HG02642 (cell line): ENCODE results near the gene NKTR.

ENCODE experiments used
- ATAC-seq: cut with Tn5 transposase; IDR thresholded peaks from one replicate; pipeline ENCODE4 v1.9.1; 2021; ENCODE audit warnings: mild to moderate bottlenecking; ENCODE audit not compliant: unreplicated experiment, poor library complexity

The NKTR gene

DNA sequence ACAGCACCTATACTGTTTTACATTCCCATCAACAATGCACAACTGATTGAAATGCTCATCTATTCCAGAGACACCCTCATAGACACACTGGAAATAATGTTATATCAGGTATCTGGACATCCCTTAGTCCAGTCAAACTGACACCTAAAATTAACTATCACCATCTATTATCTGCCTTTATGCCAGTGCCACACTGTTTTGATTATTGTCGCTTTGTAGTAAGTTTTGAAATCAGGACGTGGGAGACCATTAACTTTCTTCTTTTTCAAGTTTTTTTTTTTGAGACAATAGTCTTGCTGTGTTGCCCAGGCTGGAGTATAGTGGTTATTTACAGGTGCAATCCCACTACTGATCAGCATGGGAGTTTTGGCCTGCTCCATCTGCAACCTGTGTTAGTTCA, 75.4 kb downstream of the NKTR start:
- no peak for ATAC-seq

DNA sequence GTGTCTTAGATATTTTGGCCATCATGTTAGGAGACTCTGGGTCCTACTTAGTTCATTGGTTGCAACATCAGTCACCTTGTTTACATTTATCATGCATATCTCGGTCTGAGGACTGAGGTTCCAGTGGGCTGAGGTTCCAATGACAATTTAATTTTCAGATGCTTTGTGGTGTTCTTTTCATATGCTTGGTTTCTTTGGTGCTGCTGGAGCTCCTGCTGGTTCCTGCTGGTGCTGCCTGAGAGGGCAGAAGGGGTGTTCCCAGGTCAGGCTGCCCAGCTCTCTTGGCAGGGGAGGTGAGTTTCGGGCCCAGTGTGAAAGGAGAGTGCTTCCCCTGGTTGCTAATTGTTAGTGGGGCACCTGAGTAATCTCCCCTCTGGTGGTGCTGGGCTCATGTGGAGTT, 78.0 kb downstream of the NKTR start:
- ATAC-seq, result no peak

DNA sequence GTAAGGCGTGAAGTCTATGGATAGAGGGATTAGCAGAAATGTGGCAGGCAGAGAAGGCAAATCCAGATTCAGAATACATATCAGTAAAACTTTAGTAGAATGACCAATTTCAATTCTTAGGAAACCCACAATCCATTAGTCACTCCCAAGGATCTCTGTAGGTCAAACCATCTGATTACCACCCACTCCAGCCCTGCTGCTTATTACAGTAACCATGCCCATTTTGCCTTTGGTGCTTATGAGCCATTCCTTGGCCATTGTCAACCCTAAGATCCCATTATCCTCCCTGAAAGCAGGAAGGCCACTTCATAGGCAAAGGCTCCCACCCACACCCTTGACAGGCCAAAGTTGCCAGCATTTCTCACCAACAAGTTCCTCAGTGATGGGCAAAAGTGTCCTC, 79.8 kb downstream of the NKTR start:
- ATAC-seq, result no peak

DNA sequence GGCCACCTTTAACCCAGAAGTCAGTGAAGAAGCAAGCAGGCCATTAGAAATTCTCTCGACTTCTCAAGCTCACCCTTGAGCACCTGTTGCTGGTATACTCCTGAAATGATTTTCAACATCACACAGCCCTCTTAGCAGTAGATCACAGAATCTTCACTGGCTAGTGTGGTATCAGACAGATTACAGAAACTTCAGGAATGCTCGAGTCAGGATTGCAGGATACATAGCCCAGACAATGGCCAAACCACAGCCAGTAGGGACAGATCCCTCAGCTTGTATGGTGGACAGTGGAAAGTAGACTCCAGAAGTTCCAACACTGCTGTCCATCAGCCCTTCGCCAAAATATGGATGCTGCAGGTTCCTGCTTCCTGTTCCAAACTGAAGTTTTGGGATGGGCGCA, 80.3 kb downstream of the NKTR start:
- no peak for ATAC-seq

DNA sequence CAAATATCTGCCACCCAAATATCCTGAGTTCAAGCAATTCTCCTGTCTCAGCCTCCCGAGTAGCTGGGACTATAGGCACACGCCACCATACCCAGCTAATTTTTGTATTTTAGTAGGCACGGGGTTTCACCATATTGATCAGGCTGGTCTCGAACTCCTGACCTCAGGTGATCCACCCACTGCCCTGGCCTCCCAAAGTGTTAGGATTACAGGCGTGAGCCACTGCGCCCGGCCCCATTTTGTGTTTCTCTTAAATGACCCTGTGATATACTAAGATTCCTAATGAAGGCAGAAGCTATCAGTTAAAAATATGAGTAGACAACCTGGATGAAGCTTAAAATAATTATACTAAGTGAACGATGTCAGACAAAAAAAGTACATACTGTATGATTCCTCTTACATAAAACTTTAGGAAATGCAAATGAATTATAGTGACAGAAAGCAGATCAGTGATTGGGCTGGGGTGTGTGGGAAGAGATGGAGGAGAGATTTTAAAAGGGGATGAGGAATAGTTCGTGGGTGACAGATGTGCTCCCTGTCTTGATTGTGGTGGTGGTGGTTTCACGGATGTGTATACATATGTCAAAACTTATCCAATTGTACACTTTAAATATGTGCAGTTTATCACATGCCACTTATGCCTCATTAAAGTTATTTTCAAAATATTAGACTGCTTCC, 81.0 kb downstream of the NKTR start:
- no peak for ATAC-seq

DNA sequence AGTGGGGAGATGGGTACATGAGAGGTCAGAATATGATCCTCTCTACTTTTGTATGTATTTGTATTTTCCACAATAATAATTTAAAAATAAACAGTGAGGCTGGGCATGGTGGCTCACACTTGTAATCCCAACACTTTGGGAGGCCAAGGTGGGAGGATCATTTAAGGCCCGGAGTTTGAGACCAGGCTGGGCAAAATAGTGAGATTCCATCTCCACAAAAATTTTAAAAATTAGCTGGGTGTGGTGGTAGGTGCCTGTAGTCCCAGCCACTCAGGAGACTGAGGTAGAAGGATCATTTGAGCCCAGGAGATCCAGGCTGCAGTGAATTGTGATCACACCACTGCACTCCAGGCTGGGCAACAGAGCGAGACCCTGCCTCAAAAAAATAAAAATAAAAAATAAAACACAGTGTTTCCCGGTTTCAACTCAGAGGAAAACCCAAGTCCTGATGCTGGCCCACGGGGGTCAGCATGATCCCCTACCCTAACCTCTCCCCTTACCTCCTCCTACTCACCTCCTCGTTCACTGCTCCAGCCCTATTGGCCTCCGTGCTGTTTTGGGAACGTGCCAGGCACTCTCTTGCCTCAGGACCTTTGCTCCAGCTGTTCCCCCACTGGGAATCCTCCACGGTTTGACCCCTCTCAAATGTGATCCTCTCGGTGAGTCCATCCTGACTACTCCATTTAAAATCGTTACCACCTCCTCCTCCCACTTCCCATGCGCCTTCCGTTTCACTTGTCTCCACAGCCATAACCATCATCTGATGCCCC, 82.0 kb downstream of the NKTR start:
- ATAC-seq, result no peak

DNA sequence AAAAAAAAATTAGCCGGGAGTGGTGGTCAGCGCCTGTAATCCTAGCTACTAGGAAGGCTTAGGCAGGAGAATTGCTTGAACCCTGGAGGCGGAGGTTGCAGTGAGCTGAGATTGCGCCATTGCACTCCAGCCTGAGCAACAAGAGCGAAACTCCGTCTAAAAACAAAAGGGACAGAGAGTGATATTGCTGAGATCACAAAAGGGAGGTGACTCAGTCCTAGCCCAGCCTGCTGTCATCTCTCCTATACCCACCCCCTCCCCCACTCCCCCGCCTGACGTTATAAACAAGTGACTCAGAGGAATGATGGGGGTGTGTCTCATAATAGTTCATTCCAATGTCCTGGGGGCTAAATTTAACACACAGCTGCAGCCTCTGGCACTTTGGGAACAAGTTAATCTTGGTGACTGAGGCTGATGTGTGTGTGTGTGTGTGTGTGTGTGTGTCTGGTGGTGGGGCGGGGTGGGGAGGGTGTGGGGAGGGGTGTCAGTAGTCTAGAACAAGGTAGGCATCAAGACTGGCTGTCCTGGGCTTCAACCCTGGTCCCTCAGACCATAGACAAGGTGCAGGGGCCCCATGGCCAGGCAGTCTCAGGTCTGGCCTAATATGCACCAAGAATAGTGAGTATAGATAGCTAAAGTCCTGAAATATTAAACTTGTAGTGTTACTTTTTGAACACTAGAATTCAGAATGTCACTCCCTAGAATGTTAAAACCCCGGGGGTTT, 83.6 kb downstream of the NKTR start:
- no peak for ATAC-seq

DNA sequence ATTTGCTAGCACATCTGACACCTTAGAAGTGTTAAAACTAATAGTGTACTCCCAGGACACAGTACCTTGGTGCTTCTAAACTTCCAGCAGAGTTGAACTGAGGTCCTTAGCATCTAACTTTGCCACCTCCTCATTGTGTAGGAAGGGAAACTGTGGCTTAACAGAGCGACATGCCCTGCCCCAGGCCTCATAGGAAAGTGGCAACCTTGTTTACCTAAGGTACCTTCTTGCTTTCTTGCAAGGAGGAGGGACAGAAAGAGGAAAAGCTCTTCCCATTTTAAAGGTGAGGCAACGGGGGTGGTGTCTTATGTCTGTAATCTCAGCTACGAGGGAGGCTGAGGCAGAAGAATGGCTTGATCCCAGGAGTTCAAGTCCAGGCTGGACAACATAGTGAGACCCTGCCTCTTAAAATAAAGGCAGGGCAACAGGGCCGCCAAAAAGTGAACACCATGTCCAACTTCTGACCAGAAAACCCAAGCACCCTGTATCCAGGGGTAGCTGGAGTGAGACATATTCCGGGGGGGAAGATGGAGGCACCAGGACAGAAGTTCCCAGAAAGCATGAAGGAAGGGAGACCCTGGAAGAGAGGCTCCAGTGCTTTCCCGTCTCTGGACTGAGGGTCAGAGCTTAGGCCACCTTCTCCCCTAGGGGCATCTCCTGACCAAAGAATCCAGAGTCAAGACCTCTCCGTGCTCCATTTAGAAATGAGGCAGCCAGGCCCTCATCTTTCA, 84.3 kb downstream of the NKTR start:
- ATAC-seq, result no peak

DNA sequence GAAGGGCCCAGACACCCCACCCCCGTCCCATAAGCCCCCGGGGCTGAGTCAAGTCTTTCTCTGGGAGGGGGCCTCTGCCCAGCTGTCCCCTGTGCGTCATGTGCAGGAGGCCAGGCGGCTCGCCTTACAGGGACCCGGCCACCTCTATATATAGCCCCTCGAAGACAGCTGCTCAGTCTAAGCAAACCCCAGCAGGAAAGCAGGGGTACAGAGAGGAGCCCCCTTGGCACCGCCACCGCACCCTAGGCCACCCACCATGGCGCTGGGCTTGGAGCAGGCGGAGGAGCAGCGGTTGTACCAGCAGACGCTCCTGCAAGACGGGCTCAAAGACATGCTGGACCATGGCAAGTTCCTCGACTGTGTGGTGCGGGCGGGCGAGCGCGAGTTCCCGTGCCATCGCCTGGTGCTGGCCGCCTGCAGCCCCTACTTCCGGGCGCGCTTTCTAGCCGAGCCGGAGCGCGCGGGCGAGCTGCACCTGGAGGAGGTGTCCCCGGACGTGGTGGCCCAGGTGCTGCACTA, 84.9 kb downstream of the NKTR start, which contains the start of gene KLHL40:
TSS of gene KLHL40 (plus strand) at position 175 of the 519 bp plus-strand sequence. CDS start at position 257, 82 bp downstream.
- no peak for ATAC-seq

DNA sequence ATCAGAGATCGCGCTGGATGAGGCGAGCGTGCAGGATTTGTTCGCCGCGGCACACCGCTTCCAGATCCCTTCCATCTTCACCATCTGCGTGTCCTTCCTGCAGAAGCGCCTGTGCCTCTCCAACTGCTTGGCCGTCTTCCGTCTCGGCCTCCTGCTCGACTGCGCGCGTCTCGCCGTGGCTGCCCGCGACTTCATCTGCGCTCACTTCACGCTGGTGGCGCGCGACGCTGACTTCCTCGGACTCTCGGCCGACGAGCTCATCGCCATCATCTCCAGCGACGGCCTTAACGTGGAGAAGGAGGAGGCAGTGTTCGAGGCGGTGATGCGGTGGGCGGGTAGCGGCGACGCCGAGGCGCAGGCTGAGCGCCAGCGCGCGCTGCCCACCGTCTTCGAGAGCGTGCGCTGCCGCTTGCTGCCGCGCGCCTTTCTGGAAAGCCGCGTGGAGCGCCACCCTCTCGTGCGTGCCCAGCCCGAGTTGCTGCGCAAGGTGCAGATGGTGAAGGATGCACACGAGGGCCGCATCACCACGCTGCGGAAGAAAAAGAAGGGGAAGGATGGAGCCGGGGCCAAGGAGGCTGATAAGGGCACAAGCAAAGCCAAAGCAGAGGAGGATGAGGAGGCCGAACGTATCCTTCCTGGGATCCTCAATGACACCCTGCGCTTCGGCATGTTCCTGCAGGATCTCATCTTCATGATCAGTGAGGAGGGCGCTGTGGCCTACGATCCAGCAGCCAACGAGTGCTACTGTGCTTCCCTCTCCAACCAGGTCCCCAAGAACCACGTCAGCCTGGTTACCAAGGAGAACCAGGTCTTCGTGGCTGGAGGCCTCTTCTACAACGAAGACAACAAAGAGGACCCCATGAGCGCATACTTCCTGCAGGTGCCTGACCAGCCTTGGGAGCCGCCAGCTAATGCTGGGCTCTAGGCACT, 85.7 kb downstream of the NKTR start:
- no peak for ATAC-seq

DNA sequence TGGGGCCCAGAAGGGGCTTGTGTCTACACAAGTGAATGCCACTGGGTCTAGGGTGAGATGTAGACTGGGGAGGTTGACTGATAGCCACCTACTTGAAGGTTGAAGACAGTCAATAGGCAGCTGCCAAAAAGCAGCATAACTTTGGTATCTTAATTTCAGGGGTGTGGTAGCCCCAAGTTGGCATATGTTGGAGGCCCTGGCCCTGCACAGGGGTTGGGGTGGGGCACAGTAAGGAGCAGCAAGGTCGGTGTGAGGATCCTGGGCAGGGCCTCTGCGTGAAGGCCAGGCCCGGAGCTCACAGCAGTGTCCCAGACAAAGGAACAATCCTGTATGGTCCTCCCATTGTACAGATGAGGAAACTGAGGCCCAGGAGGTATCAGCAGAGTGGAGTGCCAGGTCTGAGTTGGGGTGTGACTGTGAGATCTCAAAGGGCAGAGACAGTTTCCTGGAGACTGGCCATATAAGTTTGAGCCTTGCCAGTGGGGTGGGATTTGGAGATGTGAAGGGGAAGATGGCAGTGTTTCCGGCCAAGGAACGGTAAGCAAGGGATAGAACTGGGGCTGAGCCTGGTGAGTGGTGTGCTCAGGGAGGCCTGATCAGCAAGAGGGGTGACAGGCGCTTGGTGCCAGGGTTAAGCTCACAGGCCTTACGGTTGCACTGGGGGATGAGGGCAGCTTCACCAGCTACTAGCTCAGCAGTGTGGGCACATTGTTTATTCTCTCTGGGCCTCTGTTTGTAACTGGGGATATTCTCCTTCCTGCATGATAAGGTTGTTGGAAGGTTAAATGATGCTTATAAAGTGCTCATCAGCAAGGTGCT, 86.6 kb downstream of the NKTR start:
- ATAC-seq, result no peak

DNA sequence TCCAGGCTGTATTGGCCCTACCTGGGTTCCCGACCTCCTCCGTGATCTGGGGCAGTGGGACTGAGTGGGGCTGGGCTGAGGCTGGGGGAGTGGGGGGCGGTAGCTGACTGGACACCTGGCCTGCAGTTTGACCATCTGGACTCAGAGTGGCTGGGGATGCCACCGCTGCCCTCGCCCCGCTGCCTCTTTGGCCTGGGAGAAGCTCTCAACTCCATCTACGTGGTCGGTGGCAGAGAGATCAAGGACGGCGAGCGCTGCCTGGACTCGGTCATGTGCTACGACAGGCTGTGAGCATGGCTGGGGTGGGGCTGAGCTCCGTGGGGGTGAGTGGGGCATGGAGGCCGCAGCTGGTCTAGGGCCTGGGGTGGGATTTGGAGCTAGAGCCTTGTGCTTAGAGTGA, 87.5 kb downstream of the NKTR start:
- no peak for ATAC-seq

DNA sequence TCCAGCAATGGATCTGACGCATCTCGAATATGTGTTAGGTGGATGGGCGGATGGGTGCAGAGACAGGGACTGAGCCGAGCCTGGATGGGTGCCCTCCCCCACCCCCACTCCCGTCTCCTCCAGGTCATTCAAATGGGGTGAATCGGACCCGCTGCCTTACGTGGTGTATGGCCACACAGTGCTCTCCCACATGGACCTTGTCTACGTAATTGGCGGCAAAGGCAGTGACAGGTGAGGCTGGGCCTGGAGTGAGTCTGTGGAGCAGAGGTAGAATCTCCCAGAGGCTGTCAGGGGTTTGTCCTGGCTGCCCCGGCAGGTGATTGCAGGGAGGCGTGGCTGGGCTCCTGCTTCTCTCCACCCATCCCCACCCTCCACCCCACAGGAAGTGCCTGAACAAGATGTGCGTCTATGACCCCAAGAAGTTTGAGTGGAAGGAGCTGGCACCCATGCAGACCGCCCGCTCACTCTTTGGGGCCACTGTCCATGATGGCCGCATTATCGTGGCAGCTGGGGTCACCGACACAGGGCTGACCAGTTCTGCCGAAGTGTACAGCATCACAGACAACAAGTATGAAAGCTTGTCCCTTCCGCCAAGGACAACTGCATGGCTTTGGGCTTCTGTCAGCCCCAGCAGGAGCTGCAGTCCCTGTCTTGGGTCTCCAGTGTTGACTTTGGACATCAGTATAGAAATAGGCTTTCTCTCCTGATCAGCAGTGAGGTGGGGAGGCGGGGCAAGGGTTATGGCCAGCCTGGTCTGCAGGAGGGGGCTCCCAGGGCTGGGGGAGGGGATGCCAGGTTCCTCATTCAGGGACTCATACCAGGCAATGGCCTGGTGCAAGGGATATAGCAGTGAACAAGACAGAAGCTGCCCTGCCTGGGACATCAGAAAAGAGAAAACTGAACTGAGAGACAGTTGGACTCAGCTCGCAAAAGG, 88.3 kb downstream of the NKTR start:
- no peak for ATAC-seq

DNA sequence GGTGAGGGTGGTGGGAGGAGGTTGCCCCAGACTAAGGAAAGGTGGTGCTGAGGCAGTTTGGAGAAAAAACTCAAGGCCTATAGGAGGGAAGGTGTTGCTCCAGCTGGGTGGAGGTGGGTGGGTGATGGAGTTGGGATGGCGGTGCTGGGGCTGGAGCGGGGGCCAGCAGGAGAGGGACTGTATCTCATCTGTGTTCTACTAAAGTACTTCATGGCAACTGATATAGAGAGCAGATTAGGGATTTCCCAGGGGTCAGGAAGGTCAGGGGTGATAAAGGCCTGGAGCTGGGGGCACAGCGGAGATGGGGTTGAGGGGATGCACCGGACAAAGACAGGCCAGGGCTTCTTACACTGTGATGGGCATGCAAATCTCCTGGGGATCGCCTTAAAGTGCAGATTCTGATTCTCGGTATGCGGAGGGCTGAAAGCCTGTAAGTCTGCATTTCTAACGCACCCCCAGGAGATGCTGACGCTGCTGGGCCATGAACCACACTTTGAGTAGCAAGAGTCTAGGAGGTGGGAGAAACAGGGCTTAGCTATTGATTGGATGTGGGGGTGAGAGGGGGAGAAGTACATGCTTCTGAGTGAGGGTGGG, 89.0 kb downstream of the NKTR start:
- no peak for ATAC-seq

DNA sequence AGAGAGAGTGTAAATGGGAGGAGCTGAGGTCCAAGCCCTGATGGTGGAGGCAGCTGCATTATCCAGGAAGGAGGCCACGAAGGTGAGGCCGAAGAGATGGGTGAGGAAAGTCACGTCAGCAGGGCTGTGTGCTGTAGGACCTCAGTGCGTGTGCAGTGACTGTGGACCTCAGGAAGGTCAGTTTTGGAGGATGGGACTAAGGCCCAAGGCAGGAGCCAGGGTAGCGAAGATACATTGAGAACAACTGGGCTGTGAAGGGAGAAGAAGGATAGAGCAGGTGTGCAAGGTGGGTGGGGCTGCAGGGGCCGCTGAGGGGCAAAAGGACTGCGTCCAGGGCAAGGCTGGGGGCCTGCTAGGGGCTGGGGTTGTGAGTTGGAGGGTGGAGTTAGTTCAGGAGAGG, 89.7 kb downstream of the NKTR start:
- no peak for ATAC-seq

DNA sequence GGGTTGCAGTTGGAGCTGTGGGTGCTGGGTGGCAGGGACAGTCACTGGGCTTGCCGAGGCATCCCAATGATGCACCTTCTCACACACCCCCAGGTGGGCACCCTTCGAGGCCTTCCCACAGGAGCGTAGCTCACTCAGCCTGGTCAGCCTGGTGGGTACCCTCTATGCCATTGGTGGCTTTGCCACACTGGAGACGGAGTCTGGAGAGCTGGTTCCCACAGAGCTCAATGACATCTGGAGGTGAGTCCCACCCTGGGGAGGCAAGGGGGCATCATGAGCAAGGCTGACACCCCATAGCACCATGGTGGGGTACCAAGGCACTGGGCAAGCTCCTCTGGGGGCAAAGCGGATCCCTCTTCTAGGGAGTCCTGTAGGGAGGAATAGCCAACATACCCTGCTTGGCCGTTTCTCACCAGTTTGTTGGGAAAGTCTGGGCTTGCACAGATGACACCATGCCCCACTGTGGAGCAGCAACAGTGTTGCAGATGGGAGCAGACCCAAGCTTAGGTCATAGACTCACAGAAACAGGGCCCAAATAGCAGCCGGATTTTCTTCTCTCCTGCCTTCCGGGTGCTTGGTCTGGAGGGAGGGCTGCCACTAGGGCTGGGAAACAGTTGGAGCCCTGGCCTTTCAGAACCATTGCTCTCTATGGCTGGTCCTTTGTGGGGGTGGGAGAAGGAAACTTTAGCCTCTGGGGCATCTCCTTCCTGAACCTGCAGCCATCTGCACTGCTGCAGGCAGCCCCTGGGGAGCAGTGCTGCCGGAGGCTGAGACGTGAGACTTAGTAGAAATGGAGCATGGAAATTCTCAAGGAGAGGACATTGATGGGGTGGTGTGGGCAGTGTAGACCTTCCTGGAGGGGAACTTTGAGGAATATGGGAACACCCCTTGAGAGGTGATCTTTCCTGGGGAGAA, 90.5 kb downstream of the NKTR start:
- ATAC-seq, result no peak
